Measurements from ENCODE around the gene FAF1. TPM values are rescaled to one million over a fixed set of nuclear protein-coding genes. Genes with fewer than 3 reads are reported as not detected.

Gene FAF1
- total RNA-seq, 1 experiment from 2014 or later, result 73.2 TPM

DNA sequence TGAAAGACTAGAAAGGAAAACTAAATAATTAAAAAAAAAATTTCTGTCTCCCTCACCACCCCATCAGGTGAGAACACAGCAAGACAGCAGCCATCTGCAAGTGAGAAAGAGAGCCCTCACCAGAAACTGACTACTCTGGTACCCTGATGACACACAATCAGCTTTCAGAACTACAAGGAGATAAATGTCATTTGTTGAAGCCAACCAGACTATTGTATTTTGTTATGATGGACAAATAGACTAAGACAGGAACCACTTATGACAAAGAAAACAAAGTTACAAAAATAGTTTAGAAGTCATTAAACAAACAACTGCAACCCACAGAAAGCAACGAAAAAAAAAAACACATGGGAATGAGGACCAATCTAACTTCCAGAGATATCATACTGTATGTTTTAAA, 98.3 kb downstream of the FAF1 start:
- no peak overlapping the region for H3K9ac ChIP-seq (ENCODE audit: low read length)
- H3K4me2 ChIP-seq (ENCODE audit: low read length), result no peak overlapping the region
- no peaks in the 10 kb centered on the region for H4K20me1 ChIP-seq (ENCODE audit: insufficient read depth)
- H3K79me2 ChIP-seq (ENCODE audit: insufficient read depth, low read length), result peaks cover 78% of the 10 kb centered on the region
- no peak overlapping the region for H2AFZ ChIP-seq (ENCODE audit: low read depth, low read length, poor library complexity, severe bottlenecking)
- ATAC-seq, result no peak
- ChIA-PET RAD21 (ENCODE audit: low non-redundant PET in 1 of 2, low total read pairs in 2 of 2, uncharacterized antibody in 2 of 2, unreplicated experiment in 2 of 2) (no interaction called here), POLR2A (no interaction called here), CTCF (no interaction called here)
- H3K4me1 ChIP-seq (ENCODE audit: control insufficient read depth in 1 of 2, insufficient read depth in 2 of 2, low read length in 2 of 2), result no peaks in the 10 kb centered on the region
- no peaks in the 10 kb centered on the region for H3K27me3 ChIP-seq (ENCODE audit: insufficient read depth, low read length)
- H3K9me2 ChIP-seq (ENCODE audit: insufficient read depth), result no peaks in the 10 kb centered on the region
- no peak overlapping the region for H3K27ac ChIP-seq (ENCODE audit: low read depth, low read length)
- intact Hi-C loops (cut with micrococcal nuclease), result no loop called here
- no TSS peak for BruUV-seq (replicated peaks)
- TF ChIP-seq, protein P1, sequence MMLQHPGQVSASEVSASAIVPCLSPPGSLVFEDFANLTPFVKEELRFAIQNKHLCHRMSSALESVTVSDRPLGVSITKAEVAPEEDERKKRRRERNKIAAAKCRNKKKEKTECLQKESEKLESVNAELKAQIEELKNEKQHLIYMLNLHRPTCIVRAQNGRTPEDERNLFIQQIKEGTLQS (IDR thresholded peaks at IDR 0.05), result no peak
- peaks cover 0 to 4% of the 10 kb centered on the region in 2 experiments; a peak in 1 of 4 replicates for H3K9me3 ChIP-seq (ENCODE audit: control insufficient read depth in 1 of 2, insufficient read depth in 1 of 2, low read depth in 1 of 2, low read length in 2 of 2)
- no peak for DNase-seq (ENCODE audit: low read depth, low spot score)
- no peaks in the 10 kb centered on the region for H3K36me3 ChIP-seq (ENCODE audit: control insufficient read depth in 1 of 2, insufficient read depth in 2 of 2, low read length in 2 of 2)
- no peak overlapping the region for H3K4me3 ChIP-seq (replicated peaks in 1 of 2; ENCODE audit: low read depth in 1 of 2, low read length in 2 of 2)

GRCh38 chr1:50860702-50861101, 99.4 kb downstream of the FAF1 start:
- H3K4me3 ChIP-seq (replicated peaks in 1 of 2; ENCODE audit: low read depth in 1 of 2, low read length in 2 of 2), result no peak overlapping the region
- TF ChIP-seq ZBTB33 (IDR thresholded peaks at IDR 0.05; ENCODE audit: extremely low read depth, insufficient replicate concordance, low read length) (no peak), ELF1 (IDR thresholded peaks at IDR 0.05; ENCODE audit: borderline replicate concordance, low read depth) (no peak), FOSL1 (IDR thresholded peaks at IDR 0.05; ENCODE audit: low read depth) (no peak), EZH2phosphoT487 (IDR thresholded peaks at IDR 0.05; ENCODE audit: borderline replicate concordance) (no peak), SRF (IDR thresholded peaks at IDR 0.05; ENCODE audit: low read depth) (no peak), TCF7L2 (IDR thresholded peaks at IDR 0.05; ENCODE audit: borderline replicate concordance, extremely low read depth, insufficient read depth, insufficient read length) (no peak), POLR2AphosphoS5 (IDR thresholded peaks at IDR 0.05; ENCODE audit: low read depth, low read length) (no peak), JUND (IDR thresholded peaks at IDR 0.05) (no peak), YY1 (IDR thresholded peaks at IDR 0.05; ENCODE audit: extremely low read depth, insufficient replicate concordance, low read depth, low read length) (no peak), RAD21 (IDR thresholded peaks at IDR 0.05; ENCODE audit: low read depth) (no peak), ZNF274 (IDR thresholded peaks at IDR 0.05; ENCODE audit: low read depth, low read length) (no peak), ZFX (IDR thresholded peaks at IDR 0.05) (no peak), POLR2A (IDR thresholded peaks at IDR 0.05; ENCODE audit: borderline replicate concordance, extremely low read depth, insufficient read depth, insufficient read length) (no peak), SIN3A (IDR thresholded peaks at IDR 0.05; ENCODE audit: low read depth) (no peak), EZH2 (IDR thresholded peaks at IDR 0.05) (no peak)
- TF ChIP-seq, protein P2, sequence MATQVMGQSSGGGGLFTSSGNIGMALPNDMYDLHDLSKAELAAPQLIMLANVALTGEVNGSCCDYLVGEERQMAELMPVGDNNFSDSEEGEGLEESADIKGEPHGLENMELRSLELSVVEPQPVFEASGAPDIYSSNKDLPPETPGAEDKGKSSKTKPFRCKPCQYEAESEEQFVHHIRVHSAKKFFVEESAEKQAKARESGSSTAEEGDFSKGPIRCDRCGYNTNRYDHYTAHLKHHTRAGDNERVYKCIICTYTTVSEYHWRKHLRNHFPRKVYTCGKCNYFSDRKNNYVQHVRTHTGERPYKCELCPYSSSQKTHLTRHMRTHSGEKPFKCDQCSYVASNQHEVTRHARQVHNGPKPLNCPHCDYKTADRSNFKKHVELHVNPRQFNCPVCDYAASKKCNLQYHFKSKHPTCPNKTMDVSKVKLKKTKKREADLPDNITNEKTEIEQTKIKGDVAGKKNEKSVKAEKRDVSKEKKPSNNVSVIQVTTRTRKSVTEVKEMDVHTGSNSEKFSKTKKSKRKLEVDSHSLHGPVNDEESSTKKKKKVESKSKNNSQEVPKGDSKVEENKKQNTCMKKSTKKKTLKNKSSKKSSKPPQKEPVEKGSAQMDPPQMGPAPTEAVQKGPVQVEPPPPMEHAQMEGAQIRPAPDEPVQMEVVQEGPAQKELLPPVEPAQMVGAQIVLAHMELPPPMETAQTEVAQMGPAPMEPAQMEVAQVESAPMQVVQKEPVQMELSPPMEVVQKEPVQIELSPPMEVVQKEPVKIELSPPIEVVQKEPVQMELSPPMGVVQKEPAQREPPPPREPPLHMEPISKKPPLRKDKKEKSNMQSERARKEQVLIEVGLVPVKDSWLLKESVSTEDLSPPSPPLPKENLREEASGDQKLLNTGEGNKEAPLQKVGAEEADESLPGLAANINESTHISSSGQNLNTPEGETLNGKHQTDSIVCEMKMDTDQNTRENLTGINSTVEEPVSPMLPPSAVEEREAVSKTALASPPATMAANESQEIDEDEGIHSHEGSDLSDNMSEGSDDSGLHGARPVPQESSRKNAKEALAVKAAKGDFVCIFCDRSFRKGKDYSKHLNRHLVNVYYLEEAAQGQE (IDR thresholded peaks at IDR 0.05; ENCODE audit: low read depth), result no peak
- ChIA-PET POLR2A (no interaction called here), RAD21 (ENCODE audit: low non-redundant PET in 1 of 2, low total read pairs in 2 of 2, uncharacterized antibody in 2 of 2, unreplicated experiment in 2 of 2) (no interaction called here), CTCF (no interaction called here)
- no peaks in the 10 kb centered on the region for H3K36me3 ChIP-seq (ENCODE audit: control insufficient read depth in 1 of 2, insufficient read depth in 2 of 2, low read length in 2 of 2)
- H4K20me1 ChIP-seq (ENCODE audit: insufficient read depth), result peaks cover 5% of the 10 kb centered on the region; the same call in 1 of the 2 replicates
- H2AFZ ChIP-seq (ENCODE audit: low read depth, low read length, poor library complexity, severe bottlenecking), result no peak overlapping the region
- H3K27ac ChIP-seq (ENCODE audit: low read depth, low read length), result no peak overlapping the region
- H3K9me2 ChIP-seq (ENCODE audit: insufficient read depth), result no peaks in the 10 kb centered on the region
- H3K9me3 ChIP-seq (ENCODE audit: control insufficient read depth in 1 of 2, insufficient read depth in 1 of 2, low read depth in 1 of 2, low read length in 2 of 2), result peaks cover 0 to 4% of the 10 kb centered on the region in 2 experiments; a peak in 1 of 4 replicates
- DNase-seq (ENCODE audit: low read depth, low spot score) (no peak), ATAC-seq (no peak)
- no peaks in the 10 kb centered on the region for H3K4me1 ChIP-seq (ENCODE audit: control insufficient read depth in 1 of 2, insufficient read depth in 2 of 2, low read length in 2 of 2)
- no peak overlapping the region for H3K4me2 ChIP-seq (ENCODE audit: low read length)
- no TSS peak for BruUV-seq (replicated peaks)
- H3K9ac ChIP-seq (ENCODE audit: low read length), result no peak overlapping the region
- intact Hi-C loops (cut with micrococcal nuclease), result no loop called here
- no peaks in the 10 kb centered on the region for H3K27me3 ChIP-seq (ENCODE audit: insufficient read depth, low read length)
- peaks cover 78% of the 10 kb centered on the region for H3K79me2 ChIP-seq (ENCODE audit: insufficient read depth, low read length)
